Testis (tissue), 2 donors: ENCODE results near the gene ARRDC2.

Experiments used
- CTCF ChIP-seq, 3 experiments: fragments of 450-650 bp in 2 of 3; fragments of 200-600 bp in 1 of 3; sonication (generic) in 1 of 3; IDR thresholded peaks; one replicate each; pipeline ENCODE4 v1.5.1; 2016 to 2019; ENCODE audit warnings: antibody characterized with exemption in 3 of 3, mild to moderate bottlenecking in 2 of 3, moderate library complexity in 1 of 3
- POLR2A ChIP-seq: fragments of 450-650 bp; IDR thresholded peaks from one replicate; pipeline ENCODE4 v1.6.1; 2017; ENCODE audit warnings: antibody characterized with exemption, mild to moderate bottlenecking, moderate library complexity

- no peak for TF ChIP-seq CTCF (IDR thresholded peaks at IDR 0.05)
- no peak for TF ChIP-seq POLR2A
Measured at GRCh38 chr19:18001777-18002345, 6.1 kb upstream of the ARRDC2 start.
